ENCODE measurements around the gene MACROD2. TPM values are rescaled to one million over a fixed set of nuclear protein-coding genes. Genes with fewer than 3 reads are reported as not detected.
"Not testable (repeated sequence)": the region's sequence is repeated elsewhere in the genome, so short reads cannot be mapped to it uniquely, and the experiment has no call there.

MACROD2 gene
- total RNA-seq, 1 experiment from 2014 or later, result 3.1 TPM

GRCh38 chr20:14207591-14207990 lies 212.3 kb downstream of the MACROD2 start:
- no peaks in the 10 kb centered on the region for H3K36me3 Mint-ChIP-seq (ENCODE audit: insufficient read depth, unreplicated experiment)
- DNase-seq (ENCODE audit: unreplicated experiment), result no peak
- BruUV-seq (replicated peaks), result no TSS peak
- TF ChIP-seq CTCF (IDR thresholded peaks at IDR 0.05; ENCODE audit: unreplicated experiment), result no peak
- CTCF ChIA-PET, result interaction anchor here (0.6 to 1.5 kb wide), 4 partner anchors 14 to 182 kb away, joined by 3 to 6 read pairs (median 3); no protein-coding TSS in a partner anchor
- H3K4me1 Mint-ChIP-seq (ENCODE audit: insufficient read depth, unreplicated experiment), result peaks cover 1% of the 10 kb centered on the region
- H3K27me3 Mint-ChIP-seq (ENCODE audit: insufficient read depth, unreplicated experiment), result no peaks in the 10 kb centered on the region
- no peak overlapping the region for H3K27ac Mint-ChIP-seq (ENCODE audit: low read depth, unreplicated experiment)
- no peak overlapping the region for H3K4me3 Mint-ChIP-seq (ENCODE audit: unreplicated experiment)
- H3K9me3 Mint-ChIP-seq (ENCODE audit: unreplicated experiment), result no peaks in the 10 kb centered on the region
- POLR2A ChIA-PET, result interaction anchor here (1.2 kb wide), 1 partner anchor 28 kb away, joined by 4 read pairs; no protein-coding TSS in a partner anchor
- intact Hi-C loops (cut with micrococcal nuclease), result no loop called here

- Mint-ChIP-seq H3K27me3 (ENCODE audit: insufficient read depth, unreplicated experiment) (no peaks in the 10 kb centered on the region), H3K27ac (ENCODE audit: low read depth, unreplicated experiment) (no peak overlapping the region), H3K4me1 (ENCODE audit: insufficient read depth, unreplicated experiment) (no peaks in the 10 kb centered on the region), H3K9me3 (ENCODE audit: unreplicated experiment) (no peaks in the 10 kb centered on the region), H3K4me3 (ENCODE audit: unreplicated experiment) (no peak overlapping the region), H3K36me3 (ENCODE audit: insufficient read depth, unreplicated experiment) (no peaks in the 10 kb centered on the region)
- no TSS peak for BruUV-seq (replicated peaks)
- ChIA-PET POLR2A (interaction anchor here (0.8 to 1.2 kb wide), 2 partner anchors 23 to 26 kb away, joined by 3 to 4 read pairs; no protein-coding TSS in a partner anchor), CTCF (interaction anchor here (0.6 to 1.5 kb wide), 3 partner anchors 15 to 67 kb away, joined by 3 to 6 read pairs (median 3); no protein-coding TSS in a partner anchor)
- no peak for DNase-seq (ENCODE audit: unreplicated experiment)
- no peak for TF ChIP-seq CTCF (IDR thresholded peaks at IDR 0.05; ENCODE audit: unreplicated experiment)
- intact Hi-C loops (cut with micrococcal nuclease), result no loop called here
Measured at GRCh38 chr20:14208956-14209355, 213.6 kb downstream of the MACROD2 start.

GRCh38 chr20:14210146-14210545 lies 214.8 kb downstream of the MACROD2 start:
- TF ChIP-seq CTCF (IDR thresholded peaks at IDR 0.05; ENCODE audit: unreplicated experiment), result no peak
- Mint-ChIP-seq H3K36me3 (ENCODE audit: insufficient read depth, unreplicated experiment) (no peaks in the 10 kb centered on the region), H3K4me1 (ENCODE audit: insufficient read depth, unreplicated experiment) (no peaks in the 10 kb centered on the region), H3K4me3 (ENCODE audit: unreplicated experiment) (no peak overlapping the region), H3K27me3 (ENCODE audit: insufficient read depth, unreplicated experiment) (no peaks in the 10 kb centered on the region), H3K9me3 (ENCODE audit: unreplicated experiment) (no peaks in the 10 kb centered on the region), H3K27ac (ENCODE audit: low read depth, unreplicated experiment) (no peak overlapping the region)
- intact Hi-C loops (cut with micrococcal nuclease), result no loop called here
- BruUV-seq (replicated peaks), result no TSS peak
- DNase-seq (ENCODE audit: unreplicated experiment), result no peak
- CTCF ChIA-PET, result interaction anchor here (0.6 to 1.5 kb wide), 6 partner anchors 11 to 113 kb away, joined by 3 to 5 read pairs (median 4); no protein-coding TSS in a partner anchor
- POLR2A ChIA-PET, result interaction anchor here (0.5 to 1.0 kb wide), 2 partner anchors 10 to 107 kb away, joined by 4 to 6 read pairs; no protein-coding TSS in a partner anchor

- BruUV-seq (replicated peaks), result no TSS peak
- no peak overlapping the region for H3K4me3 Mint-ChIP-seq (ENCODE audit: unreplicated experiment)
- POLR2A ChIA-PET, result interaction anchor here (1.3 to 1.5 kb wide), 3 partner anchors 10 to 118 kb away, joined by 3 to 5 read pairs (median 3); no protein-coding TSS in a partner anchor
- peaks cover 6% of the 10 kb centered on the region for H3K9me3 Mint-ChIP-seq (ENCODE audit: unreplicated experiment)
- CTCF ChIA-PET, result interaction anchor here (0.5 to 0.7 kb wide), 6 partner anchors 16 to 1913 kb away, joined by 3 to 5 read pairs (median 3); no protein-coding TSS in a partner anchor
- no peak overlapping the region for H3K27ac Mint-ChIP-seq (ENCODE audit: low read depth, unreplicated experiment)
- intact Hi-C loops (cut with micrococcal nuclease), result no loop called here
- no peaks in the 10 kb centered on the region for H3K4me1 Mint-ChIP-seq (ENCODE audit: insufficient read depth, unreplicated experiment)
- no peaks in the 10 kb centered on the region for H3K27me3 Mint-ChIP-seq (ENCODE audit: insufficient read depth, unreplicated experiment)
- no peak for DNase-seq (ENCODE audit: unreplicated experiment)
- H3K36me3 Mint-ChIP-seq (ENCODE audit: insufficient read depth, unreplicated experiment), result no peaks in the 10 kb centered on the region
- no peak for TF ChIP-seq CTCF (IDR thresholded peaks at IDR 0.05; ENCODE audit: unreplicated experiment)
Measured at GRCh38 chr20:14214046-14214445, 218.7 kb downstream of the MACROD2 start.

- H3K27me3 Mint-ChIP-seq (ENCODE audit: insufficient read depth, unreplicated experiment); CTCF ChIA-PET; H3K4me3 Mint-ChIP-seq (ENCODE audit: unreplicated experiment); BruUV-seq (replicated peaks); H3K27ac Mint-ChIP-seq (ENCODE audit: low read depth, unreplicated experiment); intact Hi-C loops (cut with micrococcal nuclease); DNase-seq (ENCODE audit: unreplicated experiment); H3K9me3 Mint-ChIP-seq (ENCODE audit: unreplicated experiment); H3K36me3 Mint-ChIP-seq (ENCODE audit: insufficient read depth, unreplicated experiment); POLR2A ChIA-PET: not testable (repeated sequence)
- H3K4me1 Mint-ChIP-seq (ENCODE audit: insufficient read depth, unreplicated experiment), result peaks cover 14% of the 10 kb centered on the region
Measured at GRCh38 chr20:14215880-14216279, 220.6 kb downstream of the MACROD2 start.

All from MCF 10A (cell line).